ENCODE data around the gene CHCHD6. TPM values are rescaled to one million over a fixed set of nuclear protein-coding genes. Genes with fewer than 3 reads are reported as not detected.
A peak's percentile ranks its signal among the peaks of the same experiment; 100 is the strongest.

The CHCHD6 gene
- total and polyA plus RNA-seq, 12 donors = 5.2 to 27.0 (median 10.2) TPM

DNA sequence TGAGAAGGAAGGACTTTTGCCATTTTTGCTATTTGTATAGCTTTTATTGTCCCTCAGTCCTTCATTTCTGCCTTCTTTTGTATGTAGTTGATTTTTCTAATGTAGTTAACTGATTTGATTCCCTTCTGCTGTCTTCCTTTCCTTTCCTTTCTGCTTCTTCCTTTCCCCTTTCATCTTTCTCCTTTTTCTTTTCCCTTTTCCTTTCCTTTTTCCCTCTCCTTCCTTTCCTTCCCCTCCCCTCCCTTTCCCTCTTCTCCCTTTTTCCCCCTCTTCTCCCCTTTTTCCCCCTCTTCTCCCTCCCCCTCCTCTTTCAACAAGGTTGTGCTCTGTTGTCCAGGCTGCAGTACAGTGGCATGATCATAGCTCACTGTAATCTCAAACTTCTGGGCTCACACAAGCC is 59.0 kb downstream of the CHCHD6 start:
- DNase-seq (no peak), ATAC-seq (no peak)
- intact Hi-C loops (cut with DNase I) = no loop called here
- H3K4me3 ChIP-seq = no peak overlapping the region
- no peak for TF ChIP-seq CTCF (IDR thresholded peaks at IDR 0.05)
- peaks cover 0 to 16% (median 0%) of the 10 kb centered on the region in 9 donors for H3K4me1 ChIP-seq
- no peaks in the 10 kb centered on the region for H3K36me3 ChIP-seq
- H3K27me3 ChIP-seq = no peaks in the 10 kb centered on the region
- no peaks in the 10 kb centered on the region for H3K9me3 ChIP-seq
- H3K27ac ChIP-seq = no peak overlapping the region

DNA sequence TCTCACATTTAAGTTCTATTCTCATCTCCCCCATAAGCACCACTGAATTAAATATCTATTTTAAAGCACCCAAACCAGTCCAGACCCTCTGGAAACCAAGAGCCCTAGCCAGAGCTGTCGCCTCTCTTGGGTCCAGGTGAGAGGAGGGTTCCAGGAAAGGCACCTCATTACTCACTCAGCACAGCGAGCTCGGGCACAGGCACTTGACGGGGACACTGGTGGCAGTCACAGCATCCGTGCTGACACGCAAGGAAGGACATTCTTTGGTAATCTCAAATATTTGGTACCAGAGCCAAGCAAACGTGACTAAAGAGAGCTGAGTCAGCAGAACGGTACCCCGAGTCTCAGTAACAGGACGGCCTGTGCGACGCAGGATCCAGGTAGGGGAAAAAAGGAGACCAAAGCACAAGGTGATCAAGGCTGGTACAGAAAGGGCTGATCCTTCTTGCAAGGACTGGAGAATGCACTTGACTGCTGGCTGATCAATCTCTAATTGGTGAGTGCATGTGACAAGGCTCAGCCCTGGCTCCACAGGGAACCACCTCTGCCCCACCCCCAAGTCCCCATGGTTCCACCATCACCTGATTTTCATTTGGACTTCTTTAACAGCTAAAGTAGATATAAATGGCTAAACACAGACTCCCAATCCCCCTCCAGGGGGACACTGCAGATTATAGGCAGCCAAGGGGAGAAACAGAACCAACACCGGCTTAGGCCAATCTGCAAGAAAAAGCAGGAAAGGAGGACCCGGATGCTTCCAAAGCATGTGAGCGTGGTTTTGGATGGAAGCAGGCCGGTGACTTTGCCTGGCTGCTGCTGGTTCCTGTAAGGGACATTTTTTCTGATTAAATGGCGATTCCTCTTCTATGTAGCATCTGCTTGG is 61.4 kb downstream of the CHCHD6 start:
- H3K36me3 ChIP-seq = no peaks in the 10 kb centered on the region
- TF ChIP-seq CTCF (IDR thresholded peaks at IDR 0.05) = no peak
- 56 to 74% methylated on average over 17 of the region's 17 CpGs for WGBS, 2 donors
- peaks cover 0 to 5% (median 0%) of the 10 kb centered on the region in 9 donors for H3K4me1 ChIP-seq
- no peak overlapping the region for H3K27ac ChIP-seq
- no peaks in the 10 kb centered on the region for H3K9me3 ChIP-seq
- H3K4me3 ChIP-seq = no peak overlapping the region
- no peaks in the 10 kb centered on the region for H3K27me3 ChIP-seq
- intact Hi-C loops (cut with DNase I) = no loop called here
- ATAC-seq (peak in 5 of 8 donors; percentile 23 to 91 (median 62)), DNase-seq (no peak)

GRCh38 chr3:126766653-126767052 is 62.6 kb downstream of the CHCHD6 start:
- 98 to 99% methylated on average over 7 of the region's 7 CpGs for WGBS, 2 donors
- Histone ChIP-seq H3K4me1 (peaks cover 0 to 5% (median 0%) of the 10 kb centered on the region in 9 donors), H3K36me3 (no peaks in the 10 kb centered on the region), H3K9me3 (peaks cover 0 to 6% (median 0%) of the 10 kb centered on the region in 11 donors), H3K27me3 (no peaks in the 10 kb centered on the region), H3K27ac (no peak overlapping the region), H3K4me3 (no peak overlapping the region)
- no peak for TF ChIP-seq CTCF (IDR thresholded peaks at IDR 0.05)
- intact Hi-C loops (cut with DNase I) = no loop called here
- DNase-seq (no peak), ATAC-seq (no peak)

GRCh38 chr3:126768903-126769302 is 64.9 kb downstream of the CHCHD6 start:
- DNase-seq = no peak
- H3K9me3 ChIP-seq = peaks cover 0 to 16% (median 0%) of the 10 kb centered on the region in 11 donors
- no peak for TF ChIP-seq CTCF (IDR thresholded peaks at IDR 0.05)
- WGBS, 2 donors = 96 to 97% methylated on average over 3 of the region's 3 CpGs
- H3K4me3 ChIP-seq = no peak overlapping the region
- H3K27ac ChIP-seq = no peak overlapping the region
- no peak for ATAC-seq
- H3K27me3 ChIP-seq = no peaks in the 10 kb centered on the region
- intact Hi-C loops (cut with DNase I) = no loop called here
- no peaks in the 10 kb centered on the region for H3K36me3 ChIP-seq
- peaks cover 0 to 5% (median 0%) of the 10 kb centered on the region in 9 donors for H3K4me1 ChIP-seq

All from heart right ventricle (tissue), 16 donors.